ENCODE measurements around the gene UBE2D3.
"Not testable (repeated sequence)": the region's sequence is repeated elsewhere in the genome, so short reads cannot be mapped to it uniquely, and the experiment has no call there.

Gene UBE2D3

GRCh38 chr4:102832105-102832504 is 4.8 kb upstream of the UBE2D3 start:
- DNase-seq (ENCODE audit: low read depth in 1 of 2, low spot score in 1 of 2) = no peak

- no peak for DNase-seq (ENCODE audit: low read depth in 1 of 2, low spot score in 1 of 2)
These were observed 2.5 kb upstream of the UBE2D3 start for GRCh38 chr4:102829803-102830202.

GRCh38 chr4:102828497-102828808 is 1.1 kb upstream of the UBE2D3 start:
- no peak for DNase-seq (ENCODE audit: low read depth in 1 of 2, low spot score in 1 of 2)

GRCh38 chr4:102827674-102828496 is 534 bp upstream of the UBE2D3 start:
- peak; percentile 86 to 99 for DNase-seq (ENCODE audit: low read depth in 1 of 2, low spot score in 1 of 2)

GRCh38 chr4:102826105-102826889 is 1.1 kb downstream of the UBE2D3 start:
- DNase-seq (ENCODE audit: low read depth in 1 of 2, low spot score in 1 of 2) = peak in 1 of 2 donors; percentile 60

- peak; percentile 8 to 34 for DNase-seq (ENCODE audit: low read depth in 1 of 2, low spot score in 1 of 2)
These were observed 1.9 kb downstream of the UBE2D3 start for GRCh38 chr4:102825261-102826091.

- no peak for DNase-seq (ENCODE audit: low read depth in 1 of 2, low spot score in 1 of 2)
These were observed 3.0 kb downstream of the UBE2D3 start for GRCh38 chr4:102824398-102824797.

- DNase-seq (ENCODE audit: low read depth in 1 of 2, low spot score in 1 of 2) = no peak
These were observed 3.5 kb downstream of the UBE2D3 start for GRCh38 chr4:102823897-102824296.

GRCh38 chr4:102823464-102823863 is 3.9 kb downstream of the UBE2D3 start:
- DNase-seq (ENCODE audit: low read depth in 1 of 2, low spot score in 1 of 2) = no peak

GRCh38 chr4:102819588-102820365 is 7.6 kb downstream of the UBE2D3 start:
- peak in 1 of 2 donors; percentile 17 for DNase-seq (ENCODE audit: low read depth in 1 of 2, low spot score in 1 of 2)

GRCh38 chr4:102819100-102819499 is 8.3 kb downstream of the UBE2D3 start:
- DNase-seq (ENCODE audit: low read depth in 1 of 2, low spot score in 1 of 2) = not testable (repeated sequence)

- DNase-seq (ENCODE audit: low read depth in 1 of 2, low spot score in 1 of 2) = no peak
These were observed 9.6 kb downstream of the UBE2D3 start for GRCh38 chr4:102817613-102818268.

GRCh38 chr4:102817021-102817605 is 10.2 kb downstream of the UBE2D3 start:
- DNase-seq (ENCODE audit: low read depth in 1 of 2, low spot score in 1 of 2) = no peak

GRCh38 chr4:102815981-102816380 is 11.4 kb downstream of the UBE2D3 start:
- no peak for DNase-seq (ENCODE audit: low read depth in 1 of 2, low spot score in 1 of 2)

GRCh38 chr4:102809691-102810090 is 17.7 kb downstream of the UBE2D3 start:
- no peak for DNase-seq (ENCODE audit: low read depth in 1 of 2, low spot score in 1 of 2)

GRCh38 chr4:102809190-102809589 is 18.2 kb downstream of the UBE2D3 start:
- no peak for DNase-seq (ENCODE audit: low read depth in 1 of 2, low spot score in 1 of 2)

- no peak for DNase-seq (ENCODE audit: low read depth in 1 of 2, low spot score in 1 of 2)
These were observed 19.3 kb downstream of the UBE2D3 start for GRCh38 chr4:102808009-102808408.

- DNase-seq (ENCODE audit: low read depth in 1 of 2, low spot score in 1 of 2) = no peak
These were observed 20.0 kb downstream of the UBE2D3 start for GRCh38 chr4:102807345-102807744.

- DNase-seq (ENCODE audit: low read depth in 1 of 2, low spot score in 1 of 2) = no peak
These were observed 27.5 kb downstream of the UBE2D3 start for GRCh38 chr4:102799816-102800215.

GRCh38 chr4:102794999-102795398 is 32.4 kb downstream of the UBE2D3 start:
- no peak for DNase-seq (ENCODE audit: low read depth in 1 of 2, low spot score in 1 of 2)
